NCI-H82 treated with DMSO at 0.1 percent for 48 hours (cell line): ENCODE measurements around the gene NKX6-2.
"Not testable (repeated sequence)": the region's sequence is repeated elsewhere in the genome, so short reads cannot be mapped to it uniquely, and the experiment has no call there.

Experiments
- DNase-seq: peaks from one replicate; lab custom pipeline; 2025; ENCODE audit not compliant: unreplicated experiment; lab: John Stamatoyannopoulos, UW

Gene NKX6-2

DNA sequence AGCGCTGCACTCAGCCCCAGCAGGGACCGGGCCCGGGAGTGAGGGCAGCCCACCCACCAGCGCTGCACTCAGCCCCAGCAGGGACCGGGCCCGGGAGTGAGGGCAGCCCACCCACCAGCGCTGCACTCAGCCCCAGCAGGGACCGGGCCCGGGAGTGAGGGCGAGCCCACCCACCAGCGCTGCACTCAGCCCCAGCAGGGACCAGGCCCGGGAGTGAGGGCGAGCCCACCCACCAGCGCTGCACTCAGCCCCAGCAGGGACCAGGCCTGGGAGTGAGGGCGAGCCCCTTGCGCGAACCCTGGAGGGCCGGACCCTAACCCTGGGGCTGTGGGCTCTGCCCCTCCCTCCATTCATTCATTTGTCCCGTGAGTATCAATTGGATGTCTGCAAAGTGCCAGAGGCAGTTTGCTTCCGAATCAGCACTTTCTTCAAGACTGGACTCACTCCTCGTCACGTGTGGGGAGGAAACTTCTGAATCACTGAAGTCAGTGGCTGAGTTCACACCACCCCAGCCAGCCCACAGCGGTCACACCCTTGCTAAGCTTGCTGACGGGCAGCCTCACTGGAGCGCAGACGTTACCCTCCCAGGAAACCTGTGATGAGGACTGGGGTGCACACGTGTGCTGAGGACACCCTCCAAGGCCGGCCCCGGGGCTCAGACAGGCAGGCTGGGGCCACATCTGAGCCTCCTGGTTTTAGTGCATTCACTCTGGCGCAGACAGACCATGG, 42.6 kb downstream of the NKX6-2 start:
- not testable (repeated sequence) for DNase-seq

DNA sequence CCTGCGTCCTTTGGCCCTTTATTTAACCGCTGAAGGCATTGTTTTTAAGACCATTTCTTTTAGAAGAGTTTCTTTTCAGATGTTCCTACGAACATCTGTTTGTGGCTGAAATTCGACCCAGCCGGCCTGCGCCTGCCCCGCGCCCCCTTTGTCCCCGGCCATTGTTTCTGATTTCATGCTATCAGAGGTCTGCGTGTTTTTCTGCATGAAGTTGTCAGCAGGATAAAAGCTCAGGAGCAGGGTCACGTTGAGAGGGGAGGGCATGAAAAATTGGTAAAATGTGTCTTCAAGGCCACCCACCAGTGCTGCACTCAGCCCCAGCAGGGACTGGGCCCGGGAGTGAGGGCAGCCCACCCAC, 43.1 kb downstream of the NKX6-2 start:
- DNase-seq = no peak

DNA sequence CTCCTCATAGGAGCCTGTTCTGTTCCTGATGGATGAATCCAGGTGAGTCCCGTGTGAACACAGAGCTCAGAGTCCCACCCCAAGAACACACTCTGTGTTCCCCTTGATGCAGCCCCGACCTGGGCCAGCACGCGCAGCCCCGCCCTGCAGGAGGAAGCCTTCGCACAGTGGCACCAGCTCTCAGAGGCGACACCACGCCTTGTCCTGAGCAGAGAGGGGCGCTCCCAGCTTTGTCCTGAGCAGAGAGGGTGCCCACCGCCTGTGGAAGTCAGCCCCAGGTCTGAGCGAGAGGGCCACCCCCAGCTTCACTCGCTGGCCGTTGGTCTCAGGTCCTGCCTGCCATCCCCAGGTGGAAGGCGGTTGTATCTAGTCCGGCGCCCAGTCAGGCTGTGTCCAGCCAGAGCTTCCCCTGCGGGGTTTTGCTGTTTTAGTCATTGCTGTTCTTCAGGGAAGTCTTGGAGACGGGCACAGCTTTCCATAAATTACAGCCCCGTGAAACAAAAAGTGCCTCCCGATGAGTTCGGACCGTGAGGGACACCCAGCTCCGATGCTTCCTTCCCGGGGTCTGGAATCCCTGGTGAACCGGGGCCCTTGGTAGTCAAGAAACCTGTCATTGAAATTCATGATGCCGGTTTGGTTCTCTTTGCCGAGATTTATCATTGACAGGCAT, 43.6 kb downstream of the NKX6-2 start:
- DNase-seq = no peak

DNA sequence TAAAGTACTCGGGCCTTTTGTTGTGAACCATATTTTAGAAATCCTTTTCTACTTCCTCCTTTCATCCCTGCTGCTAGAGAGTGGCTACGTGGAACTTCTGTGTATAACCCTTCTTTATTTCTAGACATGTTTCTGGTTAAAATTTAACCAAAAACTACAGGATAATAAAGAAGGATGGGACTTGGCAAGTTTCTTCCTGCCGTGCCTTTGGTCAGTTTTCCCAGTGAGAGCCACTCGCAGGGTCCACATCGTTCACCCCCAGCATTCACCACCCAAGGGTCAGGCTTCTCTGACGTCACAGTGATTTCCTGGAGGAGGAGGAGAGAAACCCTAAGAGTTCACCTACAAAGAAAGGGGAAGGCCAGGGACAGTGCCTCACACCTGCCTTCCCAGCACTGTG, 45.4 kb downstream of the NKX6-2 start:
- no peak for DNase-seq

DNA sequence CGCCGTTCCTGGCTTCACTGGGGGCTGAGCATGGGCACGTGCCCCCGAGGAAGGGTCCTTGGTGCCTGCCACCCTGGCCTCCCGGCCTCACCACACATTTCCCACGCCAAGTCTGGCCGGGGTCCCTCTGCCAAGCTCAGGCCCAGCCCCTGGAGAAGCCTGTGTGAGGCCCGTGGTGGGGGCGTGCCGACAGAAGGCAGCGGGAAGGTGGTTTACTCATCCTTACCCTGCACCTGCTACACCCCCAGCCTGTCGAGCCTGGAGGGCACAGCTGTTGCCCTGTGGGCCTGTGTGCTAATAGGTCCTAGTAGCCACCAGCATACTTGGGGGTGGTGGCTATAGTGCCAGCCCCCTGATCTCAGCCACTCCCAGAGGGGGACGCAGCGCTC, 46.7 kb downstream of the NKX6-2 start:
- DNase-seq = no peak

DNA sequence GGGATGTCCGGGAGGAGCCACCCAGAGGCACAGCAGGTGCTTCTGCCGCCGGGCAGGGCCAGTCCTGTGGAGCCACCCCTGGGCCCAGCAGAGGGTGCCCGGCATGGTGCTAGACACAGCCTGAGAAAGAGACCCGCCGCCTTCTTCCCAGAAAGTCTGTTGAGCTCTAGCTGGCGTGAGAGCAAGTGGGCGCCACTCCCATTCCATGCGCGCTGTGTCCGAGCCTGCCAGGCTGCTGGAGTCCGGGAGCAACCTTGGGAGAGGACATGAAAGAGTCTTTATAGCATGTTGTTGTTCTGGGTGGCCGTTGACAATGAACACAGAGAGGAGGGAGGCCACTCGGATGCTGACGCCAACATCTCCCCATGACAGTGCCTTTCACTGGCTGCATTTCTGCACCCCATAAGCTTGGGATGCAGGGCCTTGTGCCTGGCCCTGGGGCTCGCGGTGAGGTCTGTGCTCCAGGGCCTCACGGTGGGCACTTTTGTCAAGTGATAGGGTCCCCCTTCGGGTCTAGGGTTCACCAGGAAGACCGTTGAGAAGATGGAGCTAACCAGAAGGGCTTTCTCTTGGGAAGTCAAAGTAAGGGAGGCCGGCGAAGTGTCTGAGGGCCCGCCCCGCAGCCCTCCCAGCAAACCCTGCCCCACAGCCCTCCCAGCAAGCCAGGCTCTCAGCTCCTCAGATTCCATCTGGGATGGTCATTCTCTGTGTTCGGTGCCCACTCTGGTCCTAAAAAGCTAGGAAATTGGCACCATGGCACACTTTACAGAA, 47.3 kb downstream of the NKX6-2 start:
- no peak for DNase-seq

DNA sequence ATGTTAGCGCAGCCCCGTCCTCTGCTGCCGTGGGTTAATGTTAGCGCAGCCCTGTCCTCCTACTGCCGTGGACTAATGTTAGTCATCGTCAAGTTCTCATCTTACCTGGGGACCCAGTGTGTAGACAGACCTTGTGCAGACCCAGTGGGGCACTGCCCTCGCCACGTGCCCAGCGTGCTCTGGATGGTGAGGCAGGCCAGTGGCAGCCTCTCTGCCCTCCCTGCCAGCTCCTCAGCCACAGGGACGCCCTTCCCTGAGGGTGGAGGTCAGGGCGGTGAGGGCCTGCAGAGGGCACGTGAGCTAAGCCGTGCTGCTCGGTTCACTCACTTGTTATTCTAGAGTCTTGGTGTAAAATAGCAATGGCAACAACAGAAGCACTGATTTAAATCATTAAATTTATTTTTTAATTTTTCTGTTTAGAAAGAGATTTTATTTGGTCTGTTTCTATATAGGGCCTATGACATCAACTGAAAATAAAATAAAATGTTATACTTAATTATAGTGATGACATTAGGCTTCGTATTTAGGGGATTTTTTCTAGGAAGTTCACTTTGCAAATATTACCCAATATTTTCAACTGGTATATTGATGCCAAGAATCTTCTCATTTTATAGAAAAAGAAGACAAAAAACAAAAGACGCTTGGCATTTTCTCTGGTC, 48.4 kb downstream of the NKX6-2 start:
- no peak for DNase-seq

DNA sequence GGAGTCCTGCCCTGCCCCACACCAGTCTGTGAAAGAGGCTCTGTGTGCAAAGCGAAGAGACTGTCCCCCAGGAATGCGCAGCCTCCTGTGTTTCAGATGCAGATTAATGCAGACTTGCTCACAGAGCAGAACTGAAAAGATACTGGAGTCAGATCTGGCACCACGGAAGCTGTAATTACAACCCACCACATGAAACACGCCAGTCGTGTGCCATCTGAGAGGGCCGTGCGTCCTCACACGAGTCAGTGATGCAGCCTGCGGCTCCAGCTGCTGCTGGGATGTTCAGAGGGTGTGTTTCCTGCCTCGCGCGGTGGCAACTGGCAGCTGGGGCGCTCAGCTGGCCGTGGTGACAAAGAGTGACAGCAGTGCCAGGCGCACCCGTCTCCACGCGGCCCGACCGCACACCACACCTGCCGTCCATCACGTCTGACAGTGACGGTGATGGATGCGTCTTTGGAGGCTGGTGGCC, 50.0 kb downstream of the NKX6-2 start:
- no peak for DNase-seq

DNA sequence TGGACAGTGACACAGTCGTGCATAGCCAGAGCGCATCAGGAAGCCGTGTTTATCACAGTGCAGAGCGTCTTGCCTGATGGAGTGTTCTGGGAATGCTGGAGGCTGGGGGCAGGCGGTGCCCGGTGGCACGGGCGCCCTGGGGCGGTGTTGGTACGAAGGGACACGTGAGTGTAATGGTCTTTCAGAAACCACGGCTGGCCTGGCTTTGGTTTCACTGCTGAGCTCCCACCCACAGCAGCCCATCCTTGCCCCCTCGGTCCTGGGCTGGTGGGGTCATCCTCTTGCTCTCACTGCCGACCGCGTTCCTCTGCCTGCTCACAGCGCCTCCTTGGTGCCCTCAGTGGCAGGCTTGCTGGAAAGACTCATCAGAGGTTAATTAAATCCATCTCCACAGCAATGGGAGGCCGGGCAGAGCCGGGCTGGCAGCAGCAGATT, 50.6 kb downstream of the NKX6-2 start:
- no peak for DNase-seq

DNA sequence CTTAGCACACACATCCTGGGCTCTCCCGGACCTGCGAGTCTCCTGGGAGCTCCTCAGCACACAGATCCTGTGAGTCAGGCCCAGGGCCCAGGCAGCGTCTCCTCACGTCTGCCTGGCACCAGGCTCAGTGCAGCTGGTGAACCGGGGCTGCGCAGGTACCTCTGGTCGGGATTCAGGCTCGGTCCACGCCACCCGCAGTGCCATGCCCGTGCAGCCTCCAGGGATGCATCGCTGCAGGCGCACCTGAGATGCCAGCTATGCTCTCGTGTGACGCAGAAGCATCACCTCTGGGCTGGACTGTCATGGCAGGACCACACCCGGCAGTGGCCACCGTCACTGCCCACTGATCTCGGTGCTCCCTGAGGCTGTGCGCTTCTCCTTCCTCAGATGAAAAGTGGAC, 52.0 kb downstream of the NKX6-2 start:
- no peak for DNase-seq
